Gastroesophageal sphincter (tissue), 3 donors: ENCODE measurements around the gene PHLPP1.

Source experiments
- EP300 ChIP-seq: sonication (generic); formaldehyde crosslinking; IDR thresholded peaks from one replicate; pipeline ENCODE4 v1.6.1; 2017; ENCODE audit warnings: antibody characterized with exemption, mild to moderate bottlenecking
- TF ChIP-seq, protein P1 (sequence below), 4 experiments: fragments of 200-600 bp in 2 of 4; fragments of 450-650 bp in 2 of 4; sonication (generic) in 1 of 4; IDR thresholded peaks; one replicate each; pipeline ENCODE4 v1.5.1; 2017 to 2019; ENCODE audit warnings: antibody characterized with exemption in 4 of 4, mild to moderate bottlenecking in 2 of 4, moderate library complexity in 2 of 4

DNA sequence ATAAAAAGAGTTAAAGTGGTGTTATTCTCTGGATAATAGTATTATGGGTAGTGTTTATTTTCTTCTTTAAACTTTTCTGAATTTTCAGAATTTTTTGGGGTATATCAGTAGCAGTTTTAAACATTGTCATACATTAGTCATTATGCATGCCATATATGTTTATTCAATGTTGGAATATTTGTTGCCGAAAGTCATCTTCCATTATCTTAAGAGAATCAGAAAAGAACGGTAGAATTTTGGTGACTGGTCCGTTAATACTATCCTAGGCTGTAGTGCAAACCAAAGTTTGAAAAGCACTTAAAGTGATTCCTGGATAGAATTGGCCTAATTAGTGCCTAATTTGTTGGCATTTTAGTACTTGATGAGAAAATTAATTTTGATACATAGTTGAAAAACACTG, 244.1 kb downstream of the PHLPP1 start:
- TF ChIP-seq, protein P1, sequence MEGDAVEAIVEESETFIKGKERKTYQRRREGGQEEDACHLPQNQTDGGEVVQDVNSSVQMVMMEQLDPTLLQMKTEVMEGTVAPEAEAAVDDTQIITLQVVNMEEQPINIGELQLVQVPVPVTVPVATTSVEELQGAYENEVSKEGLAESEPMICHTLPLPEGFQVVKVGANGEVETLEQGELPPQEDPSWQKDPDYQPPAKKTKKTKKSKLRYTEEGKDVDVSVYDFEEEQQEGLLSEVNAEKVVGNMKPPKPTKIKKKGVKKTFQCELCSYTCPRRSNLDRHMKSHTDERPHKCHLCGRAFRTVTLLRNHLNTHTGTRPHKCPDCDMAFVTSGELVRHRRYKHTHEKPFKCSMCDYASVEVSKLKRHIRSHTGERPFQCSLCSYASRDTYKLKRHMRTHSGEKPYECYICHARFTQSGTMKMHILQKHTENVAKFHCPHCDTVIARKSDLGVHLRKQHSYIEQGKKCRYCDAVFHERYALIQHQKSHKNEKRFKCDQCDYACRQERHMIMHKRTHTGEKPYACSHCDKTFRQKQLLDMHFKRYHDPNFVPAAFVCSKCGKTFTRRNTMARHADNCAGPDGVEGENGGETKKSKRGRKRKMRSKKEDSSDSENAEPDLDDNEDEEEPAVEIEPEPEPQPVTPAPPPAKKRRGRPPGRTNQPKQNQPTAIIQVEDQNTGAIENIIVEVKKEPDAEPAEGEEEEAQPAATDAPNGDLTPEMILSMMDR (IDR thresholded peaks at IDR 0.05): no peak
- TF ChIP-seq EP300: no peak
